SU-DHL-6 (cell line): ENCODE results near the gene PTBP3.
"Not testable (repeated sequence)": the region's sequence is repeated elsewhere in the genome, so short reads cannot be mapped to it uniquely, and the experiment has no call there.

ENCODE experiments used
- H2AFZ ChIP-seq: fragments of 200-600 bp; sonication (generic); 2 replicates; pipeline ENCODE4 v1.6.1; 2014; ENCODE audit warnings: low read depth, mild to moderate bottlenecking, moderate library complexity, mixed read lengths, antibody characterized with exemption, low read length; ENCODE audit not compliant: severe bottlenecking
- H3F3A ChIP-seq: fragments of 200-600 bp; shearing (Covaris generic); 2 replicates; pipeline ENCODE4 v1.6.0; 2016; ENCODE audit warnings: antibody characterized with exemption, mild to moderate bottlenecking; ENCODE audit not compliant: insufficient read depth
- H3K27ac ChIP-seq: fragments of 200-600 bp; sonication (generic); 2 replicates; pipeline ENCODE4 v1.5.1; 2016; ENCODE audit warnings: low read depth, mild to moderate bottlenecking, low read length, moderate library complexity, mixed read lengths
- H3K27me3 ChIP-seq: fragments of 200-600 bp; sonication (generic), shearing (Covaris generic); 2 replicates; pipeline ENCODE4 v1.6.0; 2014; ENCODE audit warnings: mild to moderate bottlenecking, low read length
- H3K36me3 ChIP-seq: fragments of 200-600 bp; sonication (generic); 2 replicates; pipeline ENCODE4 v1.6.1; 2014; ENCODE audit warnings: mild to moderate bottlenecking, low read length, mixed read lengths
- H3K4me2 ChIP-seq: fragments of 300-600, 200-600 bp; shearing (Covaris generic), sonication (generic); 2 replicates; pipeline ENCODE4 v1.6.0; 2014; ENCODE audit warnings: low read length, low read depth, mild to moderate bottlenecking; ENCODE audit not compliant: poor library complexity, severe bottlenecking
- H3K4me3 ChIP-seq: fragments of 200-600 bp; sonication (generic); 2 replicates; pipeline ENCODE4 v1.5.1; 2014; ENCODE audit warnings: antibody characterized with exemption, low read length, mild to moderate bottlenecking, mixed read lengths; ENCODE audit not compliant: insufficient read depth, poor library complexity, severe bottlenecking
- H3K79me2 ChIP-seq: fragments of 200-600 bp; sonication (generic); 2 replicates; pipeline ENCODE4 v1.6.1; 2014; ENCODE audit warnings: mild to moderate bottlenecking, low read length, moderate library complexity; ENCODE audit not compliant: insufficient read depth
- H3K9ac ChIP-seq: fragments of 200-600 bp; sonication (generic); 2 replicates; pipeline ENCODE4 v1.7.0; 2014; ENCODE audit warnings: mild to moderate bottlenecking, low read length
- H3K9me2 ChIP-seq: fragments of 200-600 bp; sonication (generic); replicated peaks from 2 replicates; pipeline ENCODE4 v1.6.1; 2014; ENCODE audit warnings: low read length; ENCODE audit not compliant: insufficient read depth
- H3K9me3 ChIP-seq: fragments of 200-600 bp; sonication (generic); 2 replicates; pipeline ENCODE4 v1.6.1; 2014; ENCODE audit warnings: low read length, mixed read lengths; ENCODE audit not compliant: insufficient read depth
- H4K20me1 ChIP-seq: fragments of 200-600 bp; sonication (generic); 2 replicates; pipeline ENCODE4 v1.6.1; 2014; ENCODE audit warnings: low read depth, mild to moderate bottlenecking, antibody characterized with exemption, low read length, moderate library complexity, mixed read lengths
- EZH2phosphoT487 ChIP-seq: fragments of 200-600 bp; sonication (generic), shearing (Covaris generic); conservative IDR thresholded peaks from 2 replicates; pipeline ENCODE4 v1.6.1; 2018; ENCODE audit warnings: mild to moderate bottlenecking, antibody characterized with exemption, low read length, moderate library complexity, mixed read lengths
- TF ChIP-seq, protein P1 (sequence below): fragments of 200-600 bp; sonication (generic); IDR thresholded peaks from one replicate; pipeline ENCODE4 v1.5.1; 2017; ENCODE audit warnings: antibody characterized with exemption, mild to moderate bottlenecking, low read length, moderate library complexity; ENCODE audit not compliant: insufficient read depth, poor library complexity, severe bottlenecking

The PTBP3 gene

DNA sequence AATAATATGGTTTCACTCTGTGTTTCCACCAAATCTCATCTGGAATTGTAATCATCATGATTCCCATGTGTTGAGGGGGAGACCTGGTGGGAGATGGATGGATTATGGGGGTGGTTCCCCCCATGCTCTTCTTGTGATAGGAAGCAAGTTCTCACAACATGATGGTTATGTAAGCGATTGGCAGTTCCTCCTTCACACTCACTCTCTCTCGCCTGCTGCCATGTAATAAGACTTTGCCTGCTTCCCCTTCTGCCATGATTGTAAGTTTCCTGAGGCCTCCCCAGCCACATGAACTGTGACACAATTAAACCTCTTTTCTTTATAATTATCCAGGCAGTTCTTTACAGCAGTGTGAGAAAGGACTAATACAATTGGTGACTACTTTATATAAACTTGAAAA, 48.4 kb downstream of the PTBP3 start:
- Histone ChIP-seq H3K9ac (no peak overlapping the region), H3K79me2 (peaks cover 25% of the 10 kb centered on the region), H4K20me1 (no peaks in the 10 kb centered on the region), H3K36me3 (peaks cover 54% of the 10 kb centered on the region), H3K4me3 (no peak overlapping the region), H3K4me2 (no peak overlapping the region), H3K27ac (no peak overlapping the region), H2AFZ (no peak overlapping the region), H3F3A (peaks cover 4% of the 10 kb centered on the region; the same call in 1 of the 2 replicates), H3K9me2 (no peaks in the 10 kb centered on the region), H3K27me3 (no peaks in the 10 kb centered on the region), H3K9me3 (peaks cover 23% of the 10 kb centered on the region; the same call in 1 of the 2 replicates)
- TF ChIP-seq, protein P1, sequence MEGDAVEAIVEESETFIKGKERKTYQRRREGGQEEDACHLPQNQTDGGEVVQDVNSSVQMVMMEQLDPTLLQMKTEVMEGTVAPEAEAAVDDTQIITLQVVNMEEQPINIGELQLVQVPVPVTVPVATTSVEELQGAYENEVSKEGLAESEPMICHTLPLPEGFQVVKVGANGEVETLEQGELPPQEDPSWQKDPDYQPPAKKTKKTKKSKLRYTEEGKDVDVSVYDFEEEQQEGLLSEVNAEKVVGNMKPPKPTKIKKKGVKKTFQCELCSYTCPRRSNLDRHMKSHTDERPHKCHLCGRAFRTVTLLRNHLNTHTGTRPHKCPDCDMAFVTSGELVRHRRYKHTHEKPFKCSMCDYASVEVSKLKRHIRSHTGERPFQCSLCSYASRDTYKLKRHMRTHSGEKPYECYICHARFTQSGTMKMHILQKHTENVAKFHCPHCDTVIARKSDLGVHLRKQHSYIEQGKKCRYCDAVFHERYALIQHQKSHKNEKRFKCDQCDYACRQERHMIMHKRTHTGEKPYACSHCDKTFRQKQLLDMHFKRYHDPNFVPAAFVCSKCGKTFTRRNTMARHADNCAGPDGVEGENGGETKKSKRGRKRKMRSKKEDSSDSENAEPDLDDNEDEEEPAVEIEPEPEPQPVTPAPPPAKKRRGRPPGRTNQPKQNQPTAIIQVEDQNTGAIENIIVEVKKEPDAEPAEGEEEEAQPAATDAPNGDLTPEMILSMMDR: no peak
- no peak for TF ChIP-seq EZH2phosphoT487

DNA sequence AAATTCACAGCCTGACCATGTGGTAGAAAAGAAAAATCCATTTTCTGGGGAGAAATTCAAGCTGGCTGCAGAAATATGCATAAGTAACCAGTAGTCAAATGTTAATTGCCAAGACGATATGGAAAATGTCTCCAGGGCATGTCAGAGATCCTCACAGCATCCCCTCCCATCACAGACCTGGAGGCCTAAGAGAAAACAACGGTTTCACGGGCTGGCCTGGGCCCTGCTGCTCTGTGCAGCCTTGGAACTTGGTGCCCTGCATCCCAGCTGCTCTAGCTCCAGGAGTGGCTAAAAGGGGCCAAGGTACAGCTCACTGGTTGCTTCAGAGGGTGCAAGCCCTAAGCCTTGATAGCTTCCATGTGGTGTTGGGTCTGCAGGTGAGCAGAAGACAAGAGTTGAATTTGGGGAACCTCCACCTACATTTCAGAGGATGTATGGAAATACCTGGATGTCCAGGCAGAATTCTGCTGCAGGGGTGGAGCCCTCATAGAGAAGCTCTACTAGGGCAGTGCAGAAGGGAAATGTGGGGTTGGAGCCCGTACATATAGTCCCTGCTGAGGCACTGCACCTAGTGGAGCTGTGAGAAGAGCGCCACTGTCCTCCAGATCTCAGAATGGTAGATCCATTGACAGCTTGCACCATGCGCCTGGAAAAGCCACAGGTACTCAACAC, 49.7 kb downstream of the PTBP3 start:
- H2AFZ ChIP-seq: no peak overlapping the region
- no peaks in the 10 kb centered on the region for H3K9me2 ChIP-seq
- H3K27me3 ChIP-seq: no peaks in the 10 kb centered on the region
- H3K79me2 ChIP-seq: peaks cover 20% of the 10 kb centered on the region
- no peak overlapping the region for H3K27ac ChIP-seq
- H3K36me3 ChIP-seq: peaks cover 44% of the 10 kb centered on the region
- no peak overlapping the region for H3K4me3 ChIP-seq
- no peaks in the 10 kb centered on the region for H4K20me1 ChIP-seq
- no peak for TF ChIP-seq EZH2phosphoT487
- H3F3A ChIP-seq: peaks cover 4% of the 10 kb centered on the region; the same call in 1 of the 2 replicates
- H3K4me2 ChIP-seq: no peak overlapping the region
- peaks cover 23% of the 10 kb centered on the region; the same call in 1 of the 2 replicates for H3K9me3 ChIP-seq
- no peak overlapping the region for H3K9ac ChIP-seq

DNA sequence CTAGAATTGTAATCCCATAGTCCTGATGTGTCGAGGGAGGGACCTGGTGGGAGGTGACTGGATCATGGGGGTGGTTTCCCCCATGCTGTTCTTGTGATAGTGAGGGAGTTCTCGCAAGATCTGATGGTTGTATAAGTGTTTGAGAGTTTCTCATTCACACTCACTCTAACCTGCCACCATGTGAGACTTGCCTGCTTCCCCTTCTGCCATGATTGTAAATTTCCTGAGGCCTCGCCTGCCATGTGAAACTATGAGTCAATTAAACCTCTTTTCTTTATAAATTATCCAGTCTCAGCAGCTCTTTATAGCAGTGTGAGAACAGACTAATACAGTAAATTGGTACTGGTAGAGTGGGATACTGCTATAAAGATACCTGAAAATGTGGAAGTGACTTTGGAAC, 50.6 kb downstream of the PTBP3 start:
- peaks cover 23% of the 10 kb centered on the region for H3K79me2 ChIP-seq
- not testable (repeated sequence) for H3K9me2 ChIP-seq

DNA sequence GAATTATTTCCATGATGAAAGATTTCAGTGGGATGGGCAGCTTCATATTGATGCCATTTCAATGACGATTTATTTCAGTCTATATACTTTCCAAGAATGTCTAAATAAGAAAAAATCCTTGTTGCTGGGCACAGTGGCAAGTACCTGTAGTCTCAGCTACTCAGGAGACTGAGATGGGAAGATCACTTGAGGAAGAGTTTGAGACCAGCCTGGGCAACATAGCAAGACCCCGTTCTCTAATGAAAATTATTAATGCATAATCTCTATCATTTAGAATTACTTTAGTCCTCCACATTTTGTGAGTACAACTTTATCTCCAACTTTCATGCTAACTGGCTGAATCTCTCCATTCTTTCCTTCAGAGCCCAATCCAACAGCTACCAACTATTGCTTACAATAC, 52.5 kb downstream of the PTBP3 start:
- H3K27me3 ChIP-seq: no peaks in the 10 kb centered on the region
- no peak overlapping the region for H3K27ac ChIP-seq
- H3K9me3 ChIP-seq: peaks cover 23% of the 10 kb centered on the region; the same call in 1 of the 2 replicates
- no peaks in the 10 kb centered on the region for H4K20me1 ChIP-seq
- peaks cover 40% of the 10 kb centered on the region for H3K79me2 ChIP-seq
- no peak overlapping the region for H2AFZ ChIP-seq
- no peaks in the 10 kb centered on the region for H3K9me2 ChIP-seq
- no peak overlapping the region for H3K9ac ChIP-seq
- H3F3A ChIP-seq: peaks cover 4% of the 10 kb centered on the region
- TF ChIP-seq EZH2phosphoT487: no peak
- TF ChIP-seq, protein P1: no peak
- H3K36me3 ChIP-seq: peaks cover 24% of the 10 kb centered on the region
- H3K4me3 ChIP-seq: no peak overlapping the region
- H3K4me2 ChIP-seq: no peak overlapping the region

More for the DNA sequence above, 50.6 kb downstream of the PTBP3 start:
- H2AFZ ChIP-seq, H3F3A ChIP-seq, H4K20me1 ChIP-seq, H3K4me3 ChIP-seq, H3K9ac ChIP-seq, H3K27me3 ChIP-seq, H3K4me2 ChIP-seq, H3K27ac ChIP-seq: not testable (repeated sequence)
- Histone ChIP-seq H3K36me3 (peaks cover 39% of the 10 kb centered on the region), H3K9me3 (peaks cover 23% of the 10 kb centered on the region; the same call in 1 of the 2 replicates)
